MM.1S (cell line): Measurements from ENCODE around the gene RDH14.

Source experiments
- DNase-seq: peaks from one replicate; pipeline ENCODE4 v3.0.0-alpha.2; 2015
- H2AFZ ChIP-seq: fragments of 300-600 bp; sonication (generic); 2 replicates; pipeline ENCODE4 v1.6.0; 2016; ENCODE audit warnings: antibody characterized with exemption, low read length
- H3F3A ChIP-seq: fragments of 300-600 bp; sonication (generic); 2 replicates; pipeline ENCODE4 v1.6.1; 2016; ENCODE audit warnings: mild to moderate bottlenecking, antibody characterized with exemption, low read length, moderate library complexity, mixed read lengths; ENCODE audit not compliant: insufficient read depth
- H3K27ac ChIP-seq: fragments of 300-600 bp; sonication (generic); 2 replicates; pipeline ENCODE4 v1.5.1; 2016; ENCODE audit warnings: mild to moderate bottlenecking, low read length
- H3K27me3 ChIP-seq: fragments of 300-600 bp; sonication (generic); replicated peaks from 2 replicates; pipeline ENCODE4 v1.6.0; 2016; ENCODE audit warnings: low read length; ENCODE audit not compliant: insufficient read depth
- H3K36me3 ChIP-seq: fragments of 300-600 bp; sonication (generic); replicated peaks from 2 replicates; pipeline ENCODE4 v1.6.1; 2016; ENCODE audit warnings: mild to moderate bottlenecking, low read length, mixed read lengths; ENCODE audit not compliant: insufficient read depth
- H3K4me1 ChIP-seq: fragments of 300-600 bp; sonication (generic); 2 replicates; pipeline ENCODE4 v1.6.1; 2016; ENCODE audit warnings: low read length, mixed read lengths
- H3K4me2 ChIP-seq: fragments of 300-600 bp; sonication (generic); 2 replicates; pipeline ENCODE4 v1.6.0; 2016; ENCODE audit warnings: low read depth, low read length
- H3K4me3 ChIP-seq: fragments of 300-600 bp; sonication (generic); 2 replicates; pipeline ENCODE4 v1.5.1; 2016; ENCODE audit warnings: low read length, mixed read lengths
- H3K79me2 ChIP-seq: fragments of 300-600 bp; sonication (generic); 2 replicates; pipeline ENCODE4 v1.6.1; 2016; ENCODE audit warnings: mixed run types, low read length, mixed read lengths
- H3K9ac ChIP-seq: fragments of 300-600 bp; sonication (generic); 2 replicates; pipeline ENCODE4 v1.6.1; 2016; ENCODE audit warnings: low read length, mixed read lengths
- H3K9me2 ChIP-seq: fragments of 300-600 bp; sonication (generic); replicated peaks from 2 replicates; pipeline ENCODE4 v1.6.1; 2016; ENCODE audit warnings: mild to moderate bottlenecking, low read length, mixed read lengths; ENCODE audit not compliant: insufficient read depth
- H3K9me3 ChIP-seq: fragments of 300-600 bp; sonication (generic); replicated peaks from 2 replicates; pipeline ENCODE4 v1.6.1; 2016; ENCODE audit warnings: mild to moderate bottlenecking, low read length, mixed read lengths; ENCODE audit not compliant: insufficient read depth
- H4K20me1 ChIP-seq: fragments of 300-600 bp; sonication (generic); 2 replicates; pipeline ENCODE4 v1.6.1; 2016; ENCODE audit warnings: mild to moderate bottlenecking, low read length, moderate library complexity, mixed read lengths; ENCODE audit not compliant: insufficient read depth
- CTCF ChIP-seq: fragments of 300-600 bp; sonication (generic); IDR thresholded peaks from 2 replicates; pipeline ENCODE4 v1.5.1; 2016; ENCODE audit warnings: antibody characterized with exemption, low read length, mixed read lengths
- EZH2 ChIP-seq: fragments of 300-600 bp; sonication (generic); optimal IDR thresholded peaks from 2 replicates; pipeline ENCODE3; 2017; ENCODE audit warnings: low read depth, mild to moderate bottlenecking, antibody characterized with exemption, low read length, mixed read lengths
- EZH2phosphoT487 ChIP-seq: fragments of 300-600 bp; sonication (generic); IDR thresholded peaks from 2 replicates; pipeline ENCODE4 v1.6.1; 2018; ENCODE audit warnings: antibody characterized with exemption, low read length

Gene RDH14

GRCh38 chr2:18527822-18528221 lies 32.6 kb downstream of the RDH14 start:
- H3K27ac ChIP-seq = no peak overlapping the region

GRCh38 chr2:18527326-18527725 lies 33.1 kb downstream of the RDH14 start:
- H3K4me2 ChIP-seq = no peak overlapping the region
- H3K9ac ChIP-seq = no peak overlapping the region
- H3K27ac ChIP-seq = no peak overlapping the region
- no peak for DNase-seq
- no peaks in the 10 kb centered on the region for H3K27me3 ChIP-seq
- no peaks in the 10 kb centered on the region for H3K79me2 ChIP-seq
- H3K4me1 ChIP-seq = no peaks in the 10 kb centered on the region
- H3K4me3 ChIP-seq = no peak overlapping the region
- H2AFZ ChIP-seq = no peak overlapping the region
- TF ChIP-seq EZH2 (no peak), EZH2phosphoT487 (no peak), CTCF (no peak)
- no peaks in the 10 kb centered on the region for H3F3A ChIP-seq
- no peaks in the 10 kb centered on the region for H3K36me3 ChIP-seq
- H3K9me2 ChIP-seq = no peaks in the 10 kb centered on the region
- H4K20me1 ChIP-seq = no peaks in the 10 kb centered on the region
- no peaks in the 10 kb centered on the region for H3K9me3 ChIP-seq

More at GRCh38 chr2:18527822-18528221, 32.6 kb downstream of the RDH14 start:
- DNase-seq = no peak
- no peaks in the 10 kb centered on the region for H3K27me3 ChIP-seq
- H3K36me3 ChIP-seq = no peaks in the 10 kb centered on the region
- H3F3A ChIP-seq = no peaks in the 10 kb centered on the region
- H3K9me3 ChIP-seq = no peaks in the 10 kb centered on the region
- no peak overlapping the region for H3K4me2 ChIP-seq
- H3K9me2 ChIP-seq = no peaks in the 10 kb centered on the region
- H3K79me2 ChIP-seq = no peaks in the 10 kb centered on the region
- H3K9ac ChIP-seq = no peak overlapping the region
- no peak for TF ChIP-seq EZH2
- no peak for TF ChIP-seq EZH2phosphoT487
- no peak for TF ChIP-seq CTCF
- no peaks in the 10 kb centered on the region for H3K4me1 ChIP-seq
- H3K4me3 ChIP-seq = no peak overlapping the region
- no peak overlapping the region for H2AFZ ChIP-seq
- H4K20me1 ChIP-seq = no peaks in the 10 kb centered on the region

DNA sequence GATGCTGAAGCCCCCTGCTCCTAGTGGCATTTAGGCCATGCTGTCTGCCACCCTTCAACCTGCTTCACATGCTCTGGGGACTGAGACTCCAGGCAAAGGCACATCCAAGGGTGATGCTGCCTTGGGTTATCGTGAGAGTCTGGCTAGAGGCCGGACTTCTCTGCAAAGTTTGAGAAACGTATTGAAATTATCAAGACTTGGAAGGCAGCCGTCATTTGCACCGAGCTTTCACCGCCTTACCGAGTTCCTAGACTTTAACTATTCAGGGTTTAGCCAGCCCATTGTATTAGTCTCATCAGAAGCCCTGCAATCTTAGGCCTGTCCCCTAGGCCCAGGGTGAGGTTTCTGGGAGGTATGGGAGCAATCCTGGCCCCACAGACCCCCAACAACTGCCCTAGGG lies 34.0 kb downstream of the RDH14 start:
- H2AFZ ChIP-seq = no peak overlapping the region
- no peaks in the 10 kb centered on the region for H3K27me3 ChIP-seq
- H3K9ac ChIP-seq = no peak overlapping the region
- no peak overlapping the region for H3K27ac ChIP-seq
- no peak overlapping the region for H3K4me2 ChIP-seq
- no peaks in the 10 kb centered on the region for H3K4me1 ChIP-seq
- TF ChIP-seq CTCF (no peak), EZH2phosphoT487 (no peak), EZH2 (no peak)
- no peak for DNase-seq
- no peaks in the 10 kb centered on the region for H3K36me3 ChIP-seq
- H3K79me2 ChIP-seq = no peaks in the 10 kb centered on the region
- no peaks in the 10 kb centered on the region for H3K9me3 ChIP-seq
- no peaks in the 10 kb centered on the region for H3K9me2 ChIP-seq
- H3F3A ChIP-seq = no peaks in the 10 kb centered on the region
- no peak overlapping the region for H3K4me3 ChIP-seq
- no peaks in the 10 kb centered on the region for H4K20me1 ChIP-seq

DNA sequence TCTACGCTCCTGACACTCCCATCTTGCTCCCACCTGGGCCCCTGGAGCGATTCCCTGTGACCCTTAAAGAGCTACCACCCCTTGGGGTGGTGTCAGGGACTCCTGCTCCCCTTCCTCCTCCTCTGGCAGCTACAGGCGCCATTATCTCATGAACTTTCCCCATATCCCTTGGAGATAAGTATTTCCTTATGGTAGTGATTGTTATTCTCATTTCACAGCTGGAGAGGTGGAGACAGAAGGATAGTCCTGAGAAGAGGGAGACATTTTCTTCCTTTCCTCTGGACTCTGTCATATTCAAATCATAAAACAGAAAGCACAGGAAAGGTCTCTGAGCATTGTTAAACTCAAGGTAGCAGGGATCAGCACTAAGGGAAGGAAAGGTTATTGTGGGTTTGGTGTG lies 34.6 kb downstream of the RDH14 start:
- TF ChIP-seq EZH2 (no peak), CTCF (no peak), EZH2phosphoT487 (no peak)

More for the DNA sequence above, 34.6 kb downstream of the RDH14 start:
- DNase-seq = no peak
- Histone ChIP-seq H3K27me3 (no peaks in the 10 kb centered on the region), H3K79me2 (no peaks in the 10 kb centered on the region), H3K9me3 (no peaks in the 10 kb centered on the region), H4K20me1 (no peaks in the 10 kb centered on the region), H3F3A (no peaks in the 10 kb centered on the region), H3K36me3 (no peaks in the 10 kb centered on the region), H3K4me1 (no peaks in the 10 kb centered on the region), H2AFZ (no peak overlapping the region), H3K4me2 (no peak overlapping the region), H3K9me2 (no peaks in the 10 kb centered on the region), H3K4me3 (no peak overlapping the region), H3K27ac (no peak overlapping the region), H3K9ac (no peak overlapping the region)
